ENCODE results near the gene G2E3.

Gene G2E3

GRCh38 chr14:30608533-30609006 is 49.6 kb downstream of the G2E3 start:
- H3K27ac ChIP-seq (replicated peaks), result no peak overlapping the region
- TF ChIP-seq SPI1 (IDR thresholded peaks at IDR 0.05; ENCODE audit: borderline replicate concordance, low read depth), result no peak
- no peak for TF ChIP-seq CTCF (IDR thresholded peaks at IDR 0.05; ENCODE audit: insufficient read depth, low read length)
- TF ChIP-seq POLR2AphosphoS5 (IDR thresholded peaks at IDR 0.05; ENCODE audit: low read depth), result no peak
- H3K4me3 ChIP-seq (replicated peaks; ENCODE audit: insufficient read depth, low read length), result no peak overlapping the region
- H3K27me3 ChIP-seq (ENCODE audit: insufficient read depth, poor library complexity, severe bottlenecking), result no peaks in the 10 kb centered on the region
- DNase-seq (ENCODE audit: low read depth in 1 of 2, low spot score in 1 of 2), result no peak

GRCh38 chr14:30610787-30611343 is 51.9 kb downstream of the G2E3 start:
- H3K27me3 ChIP-seq (ENCODE audit: insufficient read depth, poor library complexity, severe bottlenecking), result no peaks in the 10 kb centered on the region
- no peak overlapping the region for H3K27ac ChIP-seq (replicated peaks)
- peak; percentile 59 to 91 for DNase-seq (ENCODE audit: low read depth in 1 of 2, low spot score in 1 of 2)
- peak; percentile 21 for TF ChIP-seq CTCF (IDR thresholded peaks at IDR 0.05; ENCODE audit: insufficient read depth, low read length)
- TF ChIP-seq SPI1 (IDR thresholded peaks at IDR 0.05; ENCODE audit: borderline replicate concordance, low read depth), result peak; percentile 69; the same call in 1 of the 2 replicates
- peak; percentile 70 for TF ChIP-seq POLR2AphosphoS5 (IDR thresholded peaks at IDR 0.05; ENCODE audit: low read depth)
- TF ChIP-seq REST (IDR thresholded peaks at IDR 0.05; ENCODE audit: insufficient replicate concordance, low read depth), result no peak
- no peak for TF ChIP-seq GABPA (IDR thresholded peaks at IDR 0.05; ENCODE audit: low read depth)
- H3K4me3 ChIP-seq (replicated peaks; ENCODE audit: insufficient read depth, low read length), result no peak overlapping the region

- DNase-seq (ENCODE audit: low read depth in 1 of 2, low spot score in 1 of 2), result no peak
- no peak for TF ChIP-seq CTCF (IDR thresholded peaks at IDR 0.05; ENCODE audit: insufficient read depth, low read length)
- TF ChIP-seq SPI1 (IDR thresholded peaks at IDR 0.05; ENCODE audit: borderline replicate concordance, low read depth), result no peak
- no peak for TF ChIP-seq REST (IDR thresholded peaks at IDR 0.05; ENCODE audit: insufficient replicate concordance, low read depth)
- TF ChIP-seq POLR2AphosphoS5 (IDR thresholded peaks at IDR 0.05; ENCODE audit: low read depth), result no peak
- no peak for TF ChIP-seq GABPA (IDR thresholded peaks at IDR 0.05; ENCODE audit: low read depth)
- Histone ChIP-seq H3K4me3 (replicated peaks; ENCODE audit: insufficient read depth, low read length) (no peak overlapping the region), H3K27me3 (ENCODE audit: insufficient read depth, poor library complexity, severe bottlenecking) (no peaks in the 10 kb centered on the region), H3K27ac (replicated peaks) (no peak overlapping the region)
Observed at GRCh38 chr14:30614155-30614554, 55.2 kb downstream of the G2E3 start.

- DNase-seq (ENCODE audit: low read depth in 1 of 2, low spot score in 1 of 2), result no peak
Observed at GRCh38 chr14:30620178-30620577, 61.2 kb downstream of the G2E3 start.

More at GRCh38 chr14:30620178-30620577, 61.2 kb downstream of the G2E3 start:
- no peak for TF ChIP-seq CTCF (IDR thresholded peaks at IDR 0.05; ENCODE audit: insufficient read depth, low read length)
- TF ChIP-seq REST (IDR thresholded peaks at IDR 0.05; ENCODE audit: insufficient replicate concordance, low read depth), result no peak
- no peak for TF ChIP-seq GABPA (IDR thresholded peaks at IDR 0.05; ENCODE audit: low read depth)
- no peak for TF ChIP-seq SPI1 (IDR thresholded peaks at IDR 0.05; ENCODE audit: borderline replicate concordance, low read depth)
- no peak for TF ChIP-seq POLR2AphosphoS5 (IDR thresholded peaks at IDR 0.05; ENCODE audit: low read depth)
- Histone ChIP-seq H3K27me3 (ENCODE audit: insufficient read depth, poor library complexity, severe bottlenecking) (no peaks in the 10 kb centered on the region), H3K4me3 (replicated peaks; ENCODE audit: insufficient read depth, low read length) (no peak overlapping the region), H3K27ac (replicated peaks) (no peak overlapping the region)
